ENCODE data around the gene DDX31.

- TF ChIP-seq CTCF (IDR thresholded peaks at IDR 0.05; ENCODE audit: low read depth, low read length) (no peak), POLR2A (IDR thresholded peaks at IDR 0.05; ENCODE audit: extremely low read depth, insufficient read length) (no peak), MAX (IDR thresholded peaks at IDR 0.05; ENCODE audit: low read depth, low read length) (no peak), MYC (IDR thresholded peaks at IDR 0.05; ENCODE audit: low read depth, low read length) (no peak)
These were observed 75.4 kb downstream of the DDX31 start for GRCh38 chr9:132594412-132594811.

Measured in NB4 (cell line).